ENCODE measurements around the gene TRABD. TPM values are rescaled to one million over a fixed set of nuclear protein-coding genes. Genes with fewer than 3 reads are reported as not detected.

TRABD gene
- polyA plus RNA-seq, 1 donor = 41.3 TPM

GRCh38 chr22:50213263-50213662 lies 27.6 kb downstream of the TRABD start:
- Histone ChIP-seq H3K4me3 (ENCODE audit: low read length) (no peak overlapping the region), H3K27ac (ENCODE audit: low read length) (no peak overlapping the region), H3K27me3 (ENCODE audit: control insufficient read depth, insufficient read depth, low read length) (no peaks in the 10 kb centered on the region), H3K36me3 (ENCODE audit: control insufficient read depth, insufficient read depth, low read length) (peaks cover 79% of the 10 kb centered on the region), H3K9me3 (ENCODE audit: control insufficient read depth, low read depth, low read length) (peaks cover 9% of the 10 kb centered on the region), H3K4me1 (ENCODE audit: control insufficient read depth, insufficient read depth, low read length) (no peaks in the 10 kb centered on the region)
- no peak for DNase-seq
- WGBS (ENCODE audit: insufficient coverage, low lambda C conversion rate) = no CpG with 5 or more reads among the region's 9 CpGs

- H3K36me3 ChIP-seq (ENCODE audit: control insufficient read depth, insufficient read depth, low read length) = peaks cover 86% of the 10 kb centered on the region
- H3K27me3 ChIP-seq (ENCODE audit: control insufficient read depth, insufficient read depth, low read length) = no peaks in the 10 kb centered on the region
- H3K9me3 ChIP-seq (ENCODE audit: control insufficient read depth, low read depth, low read length) = peaks cover 19% of the 10 kb centered on the region
- H3K4me1 ChIP-seq (ENCODE audit: control insufficient read depth, insufficient read depth, low read length) = peaks cover 3% of the 10 kb centered on the region
- no peak overlapping the region for H3K4me3 ChIP-seq (ENCODE audit: low read length)
- no peak overlapping the region for H3K27ac ChIP-seq (ENCODE audit: low read length)
- no peak for DNase-seq
- 100% methylated on average over 1 of the region's 17 CpGs for WGBS (ENCODE audit: insufficient coverage, low lambda C conversion rate)
These were observed 29.8 kb downstream of the TRABD start for GRCh38 chr22:50215297-50216054.

- 75% methylated on average over 2 of the region's 15 CpGs for WGBS (ENCODE audit: insufficient coverage, low lambda C conversion rate)
- DNase-seq = no peak
- no peak overlapping the region for H3K4me3 ChIP-seq (ENCODE audit: low read length)
- H3K9me3 ChIP-seq (ENCODE audit: control insufficient read depth, low read depth, low read length) = peaks cover 19% of the 10 kb centered on the region
- H3K36me3 ChIP-seq (ENCODE audit: control insufficient read depth, insufficient read depth, low read length) = peaks cover 86% of the 10 kb centered on the region
- H3K27me3 ChIP-seq (ENCODE audit: control insufficient read depth, insufficient read depth, low read length) = no peaks in the 10 kb centered on the region
- no peak overlapping the region for H3K27ac ChIP-seq (ENCODE audit: low read length)
- H3K4me1 ChIP-seq (ENCODE audit: control insufficient read depth, insufficient read depth, low read length) = peaks cover 3% of the 10 kb centered on the region
These were observed 30.5 kb downstream of the TRABD start for GRCh38 chr22:50216055-50216683.

- Histone ChIP-seq H3K27ac (ENCODE audit: low read length) (no peak overlapping the region), H3K9me3 (ENCODE audit: control insufficient read depth, low read depth, low read length) (peaks cover 19% of the 10 kb centered on the region), H3K36me3 (ENCODE audit: control insufficient read depth, insufficient read depth, low read length) (peaks cover 90% of the 10 kb centered on the region), H3K4me1 (ENCODE audit: control insufficient read depth, insufficient read depth, low read length) (peaks cover 3% of the 10 kb centered on the region), H3K4me3 (ENCODE audit: low read length) (no peak overlapping the region), H3K27me3 (ENCODE audit: control insufficient read depth, insufficient read depth, low read length) (no peaks in the 10 kb centered on the region)
- DNase-seq = no peak
- WGBS (ENCODE audit: insufficient coverage, low lambda C conversion rate) = no CpG with 5 or more reads among the region's 57 CpGs
These were observed 31.2 kb downstream of the TRABD start for GRCh38 chr22:50216684-50217520.

GRCh38 chr22:50217543-50218152 lies 31.9 kb downstream of the TRABD start:
- WGBS (ENCODE audit: insufficient coverage, low lambda C conversion rate) = no CpG with 5 or more reads among the region's 21 CpGs
- Histone ChIP-seq H3K4me3 (ENCODE audit: low read length) (no peak overlapping the region), H3K36me3 (ENCODE audit: control insufficient read depth, insufficient read depth, low read length) (peaks cover 90% of the 10 kb centered on the region), H3K27ac (ENCODE audit: low read length) (no peak overlapping the region), H3K9me3 (ENCODE audit: control insufficient read depth, low read depth, low read length) (peaks cover 19% of the 10 kb centered on the region), H3K27me3 (ENCODE audit: control insufficient read depth, insufficient read depth, low read length) (no peaks in the 10 kb centered on the region), H3K4me1 (ENCODE audit: control insufficient read depth, insufficient read depth, low read length) (peaks cover 3% of the 10 kb centered on the region)
- no peak for DNase-seq

GRCh38 chr22:50218153-50218995 lies 32.7 kb downstream of the TRABD start:
- WGBS (ENCODE audit: insufficient coverage, low lambda C conversion rate) = no CpG with 5 or more reads among the region's 43 CpGs
- H3K4me3 ChIP-seq (ENCODE audit: low read length) = no peak overlapping the region
- H3K4me1 ChIP-seq (ENCODE audit: control insufficient read depth, insufficient read depth, low read length) = peaks cover 3% of the 10 kb centered on the region
- peaks cover 90% of the 10 kb centered on the region for H3K36me3 ChIP-seq (ENCODE audit: control insufficient read depth, insufficient read depth, low read length)
- H3K27ac ChIP-seq (ENCODE audit: low read length) = no peak overlapping the region
- H3K27me3 ChIP-seq (ENCODE audit: control insufficient read depth, insufficient read depth, low read length) = no peaks in the 10 kb centered on the region
- peaks cover 19% of the 10 kb centered on the region for H3K9me3 ChIP-seq (ENCODE audit: control insufficient read depth, low read depth, low read length)
- peak in 1 of 2 donors; percentile 29 for DNase-seq

GRCh38 chr22:50218996-50219727 lies 33.4 kb downstream of the TRABD start:
- DNase-seq = peak; percentile 54 to 61
- no peaks in the 10 kb centered on the region for H3K27me3 ChIP-seq (ENCODE audit: control insufficient read depth, insufficient read depth, low read length)
- no peak overlapping the region for H3K4me3 ChIP-seq (ENCODE audit: low read length)
- WGBS (ENCODE audit: insufficient coverage, low lambda C conversion rate) = no CpG with 5 or more reads among the region's 42 CpGs
- H3K9me3 ChIP-seq (ENCODE audit: control insufficient read depth, low read depth, low read length) = peaks cover 19% of the 10 kb centered on the region
- peaks cover 90% of the 10 kb centered on the region for H3K36me3 ChIP-seq (ENCODE audit: control insufficient read depth, insufficient read depth, low read length)
- H3K4me1 ChIP-seq (ENCODE audit: control insufficient read depth, insufficient read depth, low read length) = peaks cover 3% of the 10 kb centered on the region
- H3K27ac ChIP-seq (ENCODE audit: low read length) = no peak overlapping the region

GRCh38 chr22:50219800-50220602 lies 34.3 kb downstream of the TRABD start:
- Histone ChIP-seq H3K4me3 (ENCODE audit: low read length) (no peak overlapping the region), H3K36me3 (ENCODE audit: control insufficient read depth, insufficient read depth, low read length) (peaks cover 87% of the 10 kb centered on the region), H3K27ac (ENCODE audit: low read length) (no peak overlapping the region), H3K27me3 (ENCODE audit: control insufficient read depth, insufficient read depth, low read length) (no peaks in the 10 kb centered on the region), H3K9me3 (ENCODE audit: control insufficient read depth, low read depth, low read length) (peaks cover 19% of the 10 kb centered on the region), H3K4me1 (ENCODE audit: control insufficient read depth, insufficient read depth, low read length) (peaks cover 3% of the 10 kb centered on the region)
- no CpG with 5 or more reads among the region's 25 CpGs for WGBS (ENCODE audit: insufficient coverage, low lambda C conversion rate)
- DNase-seq = no peak
